ENCODE data around the gene ATG9A. TPM values are rescaled to one million over a fixed set of nuclear protein-coding genes. Genes with fewer than 3 reads are reported as not detected.
A peak's percentile ranks its signal among the peaks of the same experiment; 100 is the strongest.

ATG9A gene
- total RNA-seq, 1 donor from 2014 or later: 48.8 TPM

GRCh38 chr2:219173176-219173575, 56.3 kb downstream of the ATG9A start:
- peaks cover 16% of the 10 kb centered on the region for H3K79me2 ChIP-seq (ENCODE audit: insufficient read depth, low read length)
- H3K9ac ChIP-seq (ENCODE audit: low read length): no peak overlapping the region
- FAIRE-seq (no peak), DNase-seq (ENCODE audit: low read depth) (no peak)
- no peak overlapping the region for H3K27ac ChIP-seq (ENCODE audit: low read depth, low read length)
- TF ChIP-seq EZH2 (IDR thresholded peaks at IDR 0.05; ENCODE audit: insufficient read depth, low read length): no peak
- TF ChIP-seq, protein P1, sequence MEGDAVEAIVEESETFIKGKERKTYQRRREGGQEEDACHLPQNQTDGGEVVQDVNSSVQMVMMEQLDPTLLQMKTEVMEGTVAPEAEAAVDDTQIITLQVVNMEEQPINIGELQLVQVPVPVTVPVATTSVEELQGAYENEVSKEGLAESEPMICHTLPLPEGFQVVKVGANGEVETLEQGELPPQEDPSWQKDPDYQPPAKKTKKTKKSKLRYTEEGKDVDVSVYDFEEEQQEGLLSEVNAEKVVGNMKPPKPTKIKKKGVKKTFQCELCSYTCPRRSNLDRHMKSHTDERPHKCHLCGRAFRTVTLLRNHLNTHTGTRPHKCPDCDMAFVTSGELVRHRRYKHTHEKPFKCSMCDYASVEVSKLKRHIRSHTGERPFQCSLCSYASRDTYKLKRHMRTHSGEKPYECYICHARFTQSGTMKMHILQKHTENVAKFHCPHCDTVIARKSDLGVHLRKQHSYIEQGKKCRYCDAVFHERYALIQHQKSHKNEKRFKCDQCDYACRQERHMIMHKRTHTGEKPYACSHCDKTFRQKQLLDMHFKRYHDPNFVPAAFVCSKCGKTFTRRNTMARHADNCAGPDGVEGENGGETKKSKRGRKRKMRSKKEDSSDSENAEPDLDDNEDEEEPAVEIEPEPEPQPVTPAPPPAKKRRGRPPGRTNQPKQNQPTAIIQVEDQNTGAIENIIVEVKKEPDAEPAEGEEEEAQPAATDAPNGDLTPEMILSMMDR (IDR thresholded peaks at IDR 0.05; ENCODE audit: insufficient read depth, low read depth, low read length): no peak
- no peak overlapping the region for H3K4me2 ChIP-seq (ENCODE audit: low read length)
- Mint-ChIP-seq H3K36me3 (ENCODE audit: low read depth, unreplicated experiment) (peaks cover 18% of the 10 kb centered on the region), H3K9me3 (ENCODE audit: unreplicated experiment) (no peaks in the 10 kb centered on the region), H3K4me1 (ENCODE audit: low read depth, unreplicated experiment) (peaks cover 18% of the 10 kb centered on the region), H3K27me3 (ENCODE audit: low read depth, unreplicated experiment) (peaks cover 2% of the 10 kb centered on the region), H3K4me3 (ENCODE audit: unreplicated experiment) (no peak overlapping the region), H3K27ac (ENCODE audit: unreplicated experiment) (no peak overlapping the region)
- no peaks in the 10 kb centered on the region for H3K27me3 ChIP-seq (ENCODE audit: insufficient read depth, low read length)
- H3K36me3 ChIP-seq (ENCODE audit: insufficient read depth, low read length): peaks cover 4% of the 10 kb centered on the region
- peaks cover 17% of the 10 kb centered on the region for H3K4me1 ChIP-seq (ENCODE audit: insufficient read depth, low read length)
- H3K4me3 ChIP-seq (ENCODE audit: insufficient read depth, low read depth, low read length): no peak overlapping the region
- H4K20me1 ChIP-seq (ENCODE audit: insufficient read depth, low read length): peaks cover 20% of the 10 kb centered on the region
- no peak overlapping the region for H2AFZ ChIP-seq (ENCODE audit: low read depth, low read length)
- H3K9me3 ChIP-seq (ENCODE audit: insufficient read depth, low read depth, low read length): no peaks in the 10 kb centered on the region

GRCh38 chr2:219172231-219173154, 56.9 kb downstream of the ATG9A start:
- H3K4me3 Mint-ChIP-seq (ENCODE audit: unreplicated experiment): no peak overlapping the region
- no peak for FAIRE-seq
- H2AFZ ChIP-seq (ENCODE audit: low read depth, low read length): no peak overlapping the region
- no peaks in the 10 kb centered on the region for H3K9me3 ChIP-seq (ENCODE audit: insufficient read depth, low read depth, low read length)
- H3K36me3 ChIP-seq (ENCODE audit: insufficient read depth, low read length): peaks cover 4% of the 10 kb centered on the region
- peaks cover 16% of the 10 kb centered on the region for H3K79me2 ChIP-seq (ENCODE audit: insufficient read depth, low read length)
- no peak overlapping the region for H3K9ac ChIP-seq (ENCODE audit: low read length)
- no peaks in the 10 kb centered on the region for H3K27me3 ChIP-seq (ENCODE audit: insufficient read depth, low read length)
- no peak overlapping the region for H3K4me3 ChIP-seq (ENCODE audit: insufficient read depth, low read depth, low read length)
- peaks cover 9% of the 10 kb centered on the region for H3K27me3 Mint-ChIP-seq (ENCODE audit: low read depth, unreplicated experiment)
- DNase-seq (ENCODE audit: low read depth): no peak
- H3K4me2 ChIP-seq (ENCODE audit: low read length): no peak overlapping the region
- peaks cover 15% of the 10 kb centered on the region for H3K4me1 ChIP-seq (ENCODE audit: insufficient read depth, low read length)
- H4K20me1 ChIP-seq (ENCODE audit: insufficient read depth, low read length): peaks cover 20% of the 10 kb centered on the region
- H3K9me3 Mint-ChIP-seq (ENCODE audit: unreplicated experiment): no peaks in the 10 kb centered on the region
- no peak overlapping the region for H3K27ac ChIP-seq (ENCODE audit: low read depth, low read length)
- peaks cover 15% of the 10 kb centered on the region for H3K4me1 Mint-ChIP-seq (ENCODE audit: low read depth, unreplicated experiment)
- peaks cover 18% of the 10 kb centered on the region for H3K36me3 Mint-ChIP-seq (ENCODE audit: low read depth, unreplicated experiment)
- no peak for TF ChIP-seq EZH2 (IDR thresholded peaks at IDR 0.05; ENCODE audit: insufficient read depth, low read length)
- TF ChIP-seq, protein P1 (IDR thresholded peaks at IDR 0.05; ENCODE audit: insufficient read depth, low read depth, low read length): no peak
- no peak overlapping the region for H3K27ac Mint-ChIP-seq (ENCODE audit: unreplicated experiment)

DNA sequence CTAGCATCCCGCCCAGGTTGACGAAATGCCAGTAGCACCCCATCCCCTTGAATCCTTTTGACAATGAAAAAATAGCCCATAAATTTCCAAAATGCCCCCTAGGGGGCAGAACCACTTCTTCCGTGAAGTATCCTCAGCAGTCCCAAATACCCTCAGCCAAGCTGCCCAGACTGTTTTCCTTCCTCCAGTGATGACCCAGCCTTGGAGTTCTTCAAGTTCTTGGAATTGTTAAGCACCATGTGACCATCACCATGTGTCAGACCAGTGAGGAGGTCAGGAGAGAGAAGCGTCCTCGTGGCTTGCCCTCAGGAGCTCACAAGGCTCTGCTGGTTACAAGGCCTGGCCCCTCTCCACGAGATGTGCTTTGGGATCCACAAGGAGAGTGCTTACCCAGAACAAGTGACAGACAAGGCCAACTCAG, 58.2 kb downstream of the ATG9A start:
- peaks cover 18% of the 10 kb centered on the region for H3K36me3 Mint-ChIP-seq (ENCODE audit: low read depth, unreplicated experiment)

More for the DNA sequence above, 58.2 kb downstream of the ATG9A start:
- H3K9me3 ChIP-seq (ENCODE audit: insufficient read depth, low read depth, low read length): no peaks in the 10 kb centered on the region
- peaks cover 20% of the 10 kb centered on the region for H4K20me1 ChIP-seq (ENCODE audit: insufficient read depth, low read length)
- DNase-seq (ENCODE audit: low read depth) (peak; percentile 67), FAIRE-seq (peak; percentile 45)
- no peaks in the 10 kb centered on the region for H3K27me3 ChIP-seq (ENCODE audit: insufficient read depth, low read length)
- peaks cover 14% of the 10 kb centered on the region for H3K79me2 ChIP-seq (ENCODE audit: insufficient read depth, low read length)
- Mint-ChIP-seq H3K4me3 (ENCODE audit: unreplicated experiment) (no peak overlapping the region), H3K27me3 (ENCODE audit: low read depth, unreplicated experiment) (peaks cover 9% of the 10 kb centered on the region), H3K27ac (ENCODE audit: unreplicated experiment) (peak overlapping the region; percentile 42), H3K9me3 (ENCODE audit: unreplicated experiment) (no peaks in the 10 kb centered on the region), H3K4me1 (ENCODE audit: low read depth, unreplicated experiment) (peaks cover 12% of the 10 kb centered on the region)
- H3K9ac ChIP-seq (ENCODE audit: low read length): no peak overlapping the region
- peaks cover 12% of the 10 kb centered on the region for H3K4me1 ChIP-seq (ENCODE audit: insufficient read depth, low read length)
- no peak overlapping the region for H2AFZ ChIP-seq (ENCODE audit: low read depth, low read length)
- no peak for TF ChIP-seq EZH2 (IDR thresholded peaks at IDR 0.05; ENCODE audit: insufficient read depth, low read length)
- TF ChIP-seq, protein P1 (IDR thresholded peaks at IDR 0.05; ENCODE audit: insufficient read depth, low read depth, low read length): peak; percentile 86
- no peak overlapping the region for H3K27ac ChIP-seq (ENCODE audit: low read depth, low read length)
- H3K4me3 ChIP-seq (ENCODE audit: insufficient read depth, low read depth, low read length): no peak overlapping the region
- no peak overlapping the region for H3K4me2 ChIP-seq (ENCODE audit: low read length)
- peaks cover 4% of the 10 kb centered on the region for H3K36me3 ChIP-seq (ENCODE audit: insufficient read depth, low read length)

All from astrocyte (in vitro differentiated cells and primary cell).